GM23338 (cell line): Measurements from ENCODE around the gene LIPM. TPM values are rescaled to one million over a fixed set of nuclear protein-coding genes. Genes with fewer than 3 reads are reported as not detected.

ENCODE experiments used
- ATAC-seq: fragments of 200-7000 bp; cut with Tn5 transposase; 3 replicates; pipeline ENCODE4 v1.9.1; 2020
- DNase-seq: peaks from one replicate; pipeline ENCODE4 v3.0.0-alpha.2; 2015; ENCODE audit warnings: low spot score
- H2AFZ ChIP-seq: fragments of 200-600 bp; sonication (generic); 2 replicates; pipeline ENCODE4 v1.8.0; 2016; ENCODE audit warnings: antibody characterized with exemption, mild to moderate bottlenecking, moderate library complexity
- H3F3A ChIP-seq: fragments of 200-600 bp; sonication (generic); replicated peaks from 2 replicates; pipeline ENCODE4 v1.8.0; 2017; ENCODE audit warnings: antibody characterized with exemption, mixed run types, low read depth
- H3K27ac ChIP-seq: fragments of 200-600 bp; sonication (generic); 2 replicates; pipeline ENCODE4 v1.6.1; 2016; ENCODE audit warnings: low read depth
- H3K27me3 ChIP-seq: fragments of 200-600 bp; sonication (generic); 2 replicates; pipeline ENCODE4 v1.8.0; 2016; ENCODE audit warnings: mild to moderate bottlenecking, mixed run types, moderate library complexity; ENCODE audit not compliant: insufficient read depth
- H3K36me3 ChIP-seq: fragments of 200-600 bp; sonication (generic); 2 replicates; pipeline ENCODE4 v1.8.0; 2016; ENCODE audit warnings: mild to moderate bottlenecking; ENCODE audit not compliant: insufficient read depth
- H3K4me1 ChIP-seq: fragments of 200-600 bp; sonication (generic); 2 replicates; pipeline ENCODE4 v1.8.0; 2016; ENCODE audit warnings: mild to moderate bottlenecking, moderate library complexity; ENCODE audit not compliant: insufficient read depth
- H3K4me2 ChIP-seq: fragments of 200-600 bp; sonication (generic); 2 replicates; pipeline ENCODE4 v1.7.1; 2017; ENCODE audit warnings: mixed run types
- H3K4me3 ChIP-seq: fragments of 200-600 bp; sonication (generic); 2 replicates; pipeline ENCODE4 v1.6.1; 2016; ENCODE audit warnings: mixed run types
- H3K79me2 ChIP-seq: fragments of 200-600 bp; sonication (generic); replicated peaks from 2 replicates; pipeline ENCODE4 v1.8.0; 2017; ENCODE audit warnings: mild to moderate bottlenecking; ENCODE audit not compliant: insufficient read depth
- H3K9me2 ChIP-seq: fragments of 200-600 bp; sonication (generic); 2 replicates; pipeline ENCODE4 v1.8.0; 2017; ENCODE audit not compliant: insufficient read depth
- H4K20me1 ChIP-seq: fragments of 200-600 bp; sonication (generic); replicated peaks from 2 replicates; pipeline ENCODE4 v1.8.0; 2017; ENCODE audit warnings: mild to moderate bottlenecking; ENCODE audit not compliant: insufficient read depth
- H3K27ac Mint-ChIP-seq: 2 replicates; pipeline ENCODE4 v1.8.0; 2020; ENCODE audit warnings: inconsistent platforms, mild to moderate bottlenecking, moderate library complexity, mixed read lengths
- H3K27me3 Mint-ChIP-seq: 3 replicates; pipeline ENCODE4 v1.8.0; 2022; ENCODE audit warnings: low read depth, mild to moderate bottlenecking, moderate library complexity, mixed read lengths, inconsistent platforms; ENCODE audit not compliant: insufficient read depth, poor library complexity
- H3K36me3 Mint-ChIP-seq: 3 replicates; pipeline ENCODE4 v1.8.0; 2021; ENCODE audit warnings: low read depth, mild to moderate bottlenecking, inconsistent platforms, moderate library complexity, mixed read lengths
- H3K4me1 Mint-ChIP-seq: 3 replicates; pipeline ENCODE4 v1.8.0; 2020; ENCODE audit warnings: mild to moderate bottlenecking, inconsistent platforms, mixed read lengths
- H3K4me3 Mint-ChIP-seq: 3 replicates; pipeline ENCODE4 v1.8.0; 2021; ENCODE audit warnings: moderate library complexity, mild to moderate bottlenecking, inconsistent platforms, mixed read lengths
- H3K9me3 Mint-ChIP-seq: 3 replicates; pipeline ENCODE4 v1.8.0; 2020; ENCODE audit warnings: moderate library complexity, mild to moderate bottlenecking, inconsistent platforms, mixed read lengths
- CREB1 ChIP-seq: fragments of 250-450 bp; sonication (Bioruptor Pico); IDR thresholded peaks from 2 replicates; pipeline ENCODE4 v1.5.0; 2020; ENCODE audit warnings: low read depth, mild to moderate bottlenecking, moderate library complexity
- EZH2 ChIP-seq: fragments of 200-600 bp; sonication (generic); IDR thresholded peaks from one replicate; pipeline ENCODE4 v1.8.0; 2017; ENCODE audit warnings: antibody characterized with exemption, mild to moderate bottlenecking, low read depth; ENCODE audit not compliant: unreplicated experiment
- EZH2phosphoT487 ChIP-seq: fragments of 200-600 bp; sonication (generic); IDR thresholded peaks from one replicate; pipeline ENCODE4 v1.8.1; 2018; ENCODE audit warnings: antibody characterized with exemption; ENCODE audit not compliant: unreplicated experiment
- JUNB ChIP-seq: IDR thresholded peaks from one replicate; pipeline ENCODE4 v1.6.1; 2016; ENCODE audit warnings: antibody characterized with exemption; ENCODE audit not compliant: unreplicated experiment
- NANOG ChIP-seq: IDR thresholded peaks from 2 replicates; pipeline ENCODE4 v1.6.1; 2016; ENCODE audit warnings: antibody characterized with exemption, borderline replicate concordance
- POLR2AphosphoS5 ChIP-seq: IDR thresholded peaks from 2 replicates; pipeline ENCODE4 v1.6.1; 2016; ENCODE audit warnings: antibody characterized with exemption, low read depth
- STAT1 ChIP-seq: IDR thresholded peaks from one replicate; pipeline ENCODE4 v1.6.1; 2016; ENCODE audit warnings: antibody characterized with exemption; ENCODE audit not compliant: unreplicated experiment
- ZNF114 ChIP-seq: fragments of 250-450 bp; sonication (Bioruptor Pico); IDR thresholded peaks from 2 replicates; pipeline ENCODE4 v1.5.0; 2020; ENCODE audit warnings: mild to moderate bottlenecking, moderate library complexity
- ZNF331 ChIP-seq: fragments of 250-450 bp; sonication (Bioruptor Pico); IDR thresholded peaks from 2 replicates; pipeline ENCODE4 v1.5.0; 2020; ENCODE audit warnings: low read depth, mild to moderate bottlenecking, moderate library complexity
- polyA plus RNA-seq: library from polyadenylated mRNA; unstranded; fragments of >200 nt; fragmentation: Nextera tagmentation; extraction: Ambion mirVana; gene quantifications from 2 replicates; pipeline ENCODE4 v1.2.1, GENCODE V29; 2016
- total RNA-seq: library from RNA; depleted of rRNA; stranded (reverse); fragments of >200 nt; shearing (Covaris generic); gene quantifications from 2 replicates; pipeline ENCODE4 v1.2.3, GENCODE V29; 2014
- TF ChIP-seq, protein P1 (sequence below): fragments of 250-450 bp; sonication (Bioruptor Pico); IDR thresholded peaks from 2 replicates; pipeline ENCODE4 v1.5.0; 2020; ENCODE audit warnings: mild to moderate bottlenecking, moderate library complexity
- TF ChIP-seq, protein P2 (sequence below): IDR thresholded peaks from one replicate; pipeline ENCODE4 v1.6.1; 2018; ENCODE audit warnings: antibody characterized with exemption; ENCODE audit not compliant: unreplicated experiment
- TF ChIP-seq, protein P3 (sequence below): IDR thresholded peaks from 2 replicates; pipeline ENCODE4 v1.6.1; 2016; ENCODE audit warnings: antibody characterized with exemption
- TF ChIP-seq, protein P4 (sequence below), 2 experiments: fragments of 200-600 bp in 1 of 2; sonication (generic) in 1 of 2; conservative IDR thresholded peaks; 2 replicates each; pipeline versions ENCODE4 v1.5.1 to v1.6.1; 2016 to 2017; ENCODE audit warnings: antibody characterized with exemption in 2 of 2, low read depth in 2 of 2, mild to moderate bottlenecking in 2 of 2, moderate library complexity in 1 of 2

The LIPM gene
- total and polyA plus RNA-seq, 2 experiments from 2014 or later = not detected

DNA sequence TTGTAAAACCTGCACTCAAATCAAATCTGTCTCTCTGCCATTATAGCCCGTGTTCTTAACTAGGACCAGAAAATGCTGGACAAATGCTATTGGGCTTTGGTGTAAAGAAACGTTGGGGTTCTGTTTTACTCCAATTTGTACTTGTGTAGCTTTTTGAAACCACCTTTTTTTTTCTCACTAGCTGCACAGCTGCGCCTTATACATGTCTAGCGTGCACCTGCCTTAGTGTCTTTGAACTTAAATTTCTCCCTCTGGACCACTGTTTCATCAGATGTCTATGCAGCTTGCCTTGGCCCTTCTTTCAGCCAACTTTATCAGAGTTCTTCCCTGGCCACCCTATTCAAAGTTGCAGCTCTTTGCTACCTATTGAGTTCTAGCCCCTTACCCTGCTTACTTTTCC is 7.1 kb downstream of the LIPM start:
- Mint-ChIP-seq H3K4me1 (peaks cover 3% of the 10 kb centered on the region), H3K9me3 (no peaks in the 10 kb centered on the region), H3K27ac (no peak overlapping the region), H3K27me3 (no peaks in the 10 kb centered on the region), H3K36me3 (no peaks in the 10 kb centered on the region), H3K4me3 (no peak overlapping the region)
- H3K27ac ChIP-seq = no peak overlapping the region
- H3K27me3 ChIP-seq = no peaks in the 10 kb centered on the region
- TF ChIP-seq, protein P1, sequence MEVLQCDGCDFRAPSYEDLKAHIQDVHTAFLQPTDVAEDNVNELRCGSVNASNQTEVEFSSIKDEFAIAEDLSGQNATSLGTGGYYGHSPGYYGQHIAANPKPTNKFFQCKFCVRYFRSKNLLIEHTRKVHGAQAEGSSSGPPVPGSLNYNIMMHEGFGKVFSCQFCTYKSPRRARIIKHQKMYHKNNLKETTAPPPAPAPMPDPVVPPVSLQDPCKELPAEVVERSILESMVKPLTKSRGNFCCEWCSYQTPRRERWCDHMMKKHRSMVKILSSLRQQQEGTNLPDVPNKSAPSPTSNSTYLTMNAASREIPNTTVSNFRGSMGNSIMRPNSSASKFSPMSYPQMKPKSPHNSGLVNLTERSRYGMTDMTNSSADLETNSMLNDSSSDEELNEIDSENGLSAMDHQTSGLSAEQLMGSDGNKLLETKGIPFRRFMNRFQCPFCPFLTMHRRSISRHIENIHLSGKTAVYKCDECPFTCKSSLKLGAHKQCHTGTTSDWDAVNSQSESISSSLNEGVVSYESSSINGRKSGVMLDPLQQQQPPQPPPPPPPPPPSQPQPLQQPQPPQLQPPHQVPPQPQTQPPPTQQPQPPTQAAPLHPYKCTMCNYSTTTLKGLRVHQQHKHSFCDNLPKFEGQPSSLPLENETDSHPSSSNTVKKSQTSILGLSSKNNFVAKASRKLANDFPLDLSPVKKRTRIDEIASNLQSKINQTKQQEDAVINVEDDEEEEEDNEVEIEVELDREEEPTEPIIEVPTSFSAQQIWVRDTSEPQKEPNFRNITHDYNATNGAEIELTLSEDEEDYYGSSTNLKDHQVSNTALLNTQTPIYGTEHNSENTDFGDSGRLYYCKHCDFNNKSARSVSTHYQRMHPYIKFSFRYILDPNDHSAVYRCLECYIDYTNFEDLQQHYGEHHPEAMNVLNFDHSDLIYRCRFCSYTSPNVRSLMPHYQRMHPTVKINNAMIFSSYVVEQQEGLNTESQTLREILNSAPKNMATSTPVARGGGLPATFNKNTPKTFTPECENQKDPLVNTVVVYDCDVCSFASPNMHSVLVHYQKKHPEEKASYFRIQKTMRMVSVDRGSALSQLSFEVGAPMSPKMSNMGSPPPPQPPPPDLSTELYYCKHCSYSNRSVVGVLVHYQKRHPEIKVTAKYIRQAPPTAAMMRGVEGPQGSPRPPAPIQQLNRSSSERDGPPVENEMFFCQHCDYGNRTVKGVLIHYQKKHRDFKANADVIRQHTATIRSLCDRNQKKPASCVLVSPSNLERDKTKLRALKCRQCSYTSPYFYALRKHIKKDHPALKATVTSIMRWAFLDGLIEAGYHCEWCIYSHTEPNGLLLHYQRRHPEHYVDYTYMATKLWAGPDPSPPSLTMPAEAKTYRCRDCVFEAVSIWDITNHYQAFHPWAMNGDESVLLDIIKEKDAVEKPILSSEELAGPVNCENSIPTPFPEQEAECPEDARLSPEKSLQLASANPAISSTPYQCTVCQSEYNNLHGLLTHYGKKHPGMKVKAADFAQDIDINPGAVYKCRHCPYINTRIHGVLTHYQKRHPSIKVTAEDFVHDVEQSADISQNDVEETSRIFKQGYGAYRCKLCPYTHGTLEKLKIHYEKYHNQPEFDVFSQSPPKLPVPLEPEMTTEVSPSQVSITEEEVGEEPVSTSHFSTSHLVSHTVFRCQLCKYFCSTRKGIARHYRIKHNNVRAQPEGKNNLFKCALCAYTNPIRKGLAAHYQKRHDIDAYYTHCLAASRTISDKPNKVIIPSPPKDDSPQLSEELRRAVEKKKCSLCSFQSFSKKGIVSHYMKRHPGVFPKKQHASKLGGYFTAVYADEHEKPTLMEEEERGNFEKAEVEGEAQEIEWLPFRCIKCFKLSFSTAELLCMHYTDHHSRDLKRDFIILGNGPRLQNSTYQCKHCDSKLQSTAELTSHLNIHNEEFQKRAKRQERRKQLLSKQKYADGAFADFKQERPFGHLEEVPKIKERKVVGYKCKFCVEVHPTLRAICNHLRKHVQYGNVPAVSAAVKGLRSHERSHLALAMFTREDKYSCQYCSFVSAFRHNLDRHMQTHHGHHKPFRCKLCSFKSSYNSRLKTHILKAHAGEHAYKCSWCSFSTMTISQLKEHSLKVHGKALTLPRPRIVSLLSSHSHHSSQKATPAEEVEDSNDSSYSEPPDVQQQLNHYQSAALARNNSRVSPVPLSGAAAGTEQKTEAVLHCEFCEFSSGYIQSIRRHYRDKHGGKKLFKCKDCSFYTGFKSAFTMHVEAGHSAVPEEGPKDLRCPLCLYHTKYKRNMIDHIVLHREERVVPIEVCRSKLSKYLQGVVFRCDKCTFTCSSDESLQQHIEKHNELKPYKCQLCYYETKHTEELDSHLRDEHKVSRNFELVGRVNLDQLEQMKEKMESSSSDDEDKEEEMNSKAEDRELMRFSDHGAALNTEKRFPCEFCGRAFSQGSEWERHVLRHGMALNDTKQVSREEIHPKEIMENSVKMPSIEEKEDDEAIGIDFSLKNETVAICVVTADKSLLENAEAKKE (CRISPR knock-in tag) = no peak
- no peak for TF ChIP-seq EZH2phosphoT487
- TF ChIP-seq, protein P2, sequence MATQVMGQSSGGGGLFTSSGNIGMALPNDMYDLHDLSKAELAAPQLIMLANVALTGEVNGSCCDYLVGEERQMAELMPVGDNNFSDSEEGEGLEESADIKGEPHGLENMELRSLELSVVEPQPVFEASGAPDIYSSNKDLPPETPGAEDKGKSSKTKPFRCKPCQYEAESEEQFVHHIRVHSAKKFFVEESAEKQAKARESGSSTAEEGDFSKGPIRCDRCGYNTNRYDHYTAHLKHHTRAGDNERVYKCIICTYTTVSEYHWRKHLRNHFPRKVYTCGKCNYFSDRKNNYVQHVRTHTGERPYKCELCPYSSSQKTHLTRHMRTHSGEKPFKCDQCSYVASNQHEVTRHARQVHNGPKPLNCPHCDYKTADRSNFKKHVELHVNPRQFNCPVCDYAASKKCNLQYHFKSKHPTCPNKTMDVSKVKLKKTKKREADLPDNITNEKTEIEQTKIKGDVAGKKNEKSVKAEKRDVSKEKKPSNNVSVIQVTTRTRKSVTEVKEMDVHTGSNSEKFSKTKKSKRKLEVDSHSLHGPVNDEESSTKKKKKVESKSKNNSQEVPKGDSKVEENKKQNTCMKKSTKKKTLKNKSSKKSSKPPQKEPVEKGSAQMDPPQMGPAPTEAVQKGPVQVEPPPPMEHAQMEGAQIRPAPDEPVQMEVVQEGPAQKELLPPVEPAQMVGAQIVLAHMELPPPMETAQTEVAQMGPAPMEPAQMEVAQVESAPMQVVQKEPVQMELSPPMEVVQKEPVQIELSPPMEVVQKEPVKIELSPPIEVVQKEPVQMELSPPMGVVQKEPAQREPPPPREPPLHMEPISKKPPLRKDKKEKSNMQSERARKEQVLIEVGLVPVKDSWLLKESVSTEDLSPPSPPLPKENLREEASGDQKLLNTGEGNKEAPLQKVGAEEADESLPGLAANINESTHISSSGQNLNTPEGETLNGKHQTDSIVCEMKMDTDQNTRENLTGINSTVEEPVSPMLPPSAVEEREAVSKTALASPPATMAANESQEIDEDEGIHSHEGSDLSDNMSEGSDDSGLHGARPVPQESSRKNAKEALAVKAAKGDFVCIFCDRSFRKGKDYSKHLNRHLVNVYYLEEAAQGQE = no peak
- TF ChIP-seq NANOG = no peak
- no peak for TF ChIP-seq JUNB
- TF ChIP-seq EZH2 = no peak
- TF ChIP-seq, protein P3, sequence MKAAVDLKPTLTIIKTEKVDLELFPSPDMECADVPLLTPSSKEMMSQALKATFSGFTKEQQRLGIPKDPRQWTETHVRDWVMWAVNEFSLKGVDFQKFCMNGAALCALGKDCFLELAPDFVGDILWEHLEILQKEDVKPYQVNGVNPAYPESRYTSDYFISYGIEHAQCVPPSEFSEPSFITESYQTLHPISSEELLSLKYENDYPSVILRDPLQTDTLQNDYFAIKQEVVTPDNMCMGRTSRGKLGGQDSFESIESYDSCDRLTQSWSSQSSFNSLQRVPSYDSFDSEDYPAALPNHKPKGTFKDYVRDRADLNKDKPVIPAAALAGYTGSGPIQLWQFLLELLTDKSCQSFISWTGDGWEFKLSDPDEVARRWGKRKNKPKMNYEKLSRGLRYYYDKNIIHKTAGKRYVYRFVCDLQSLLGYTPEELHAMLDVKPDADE = no peak
- no peak for TF ChIP-seq STAT1
- TF ChIP-seq CREB1 (CRISPR knock-in tag) = no peak
- no peak for TF ChIP-seq ZNF331 (CRISPR knock-in tag)
- no peak for TF ChIP-seq ZNF114 (CRISPR knock-in tag)
- TF ChIP-seq POLR2AphosphoS5 = no peak
- TF ChIP-seq, protein P4, sequence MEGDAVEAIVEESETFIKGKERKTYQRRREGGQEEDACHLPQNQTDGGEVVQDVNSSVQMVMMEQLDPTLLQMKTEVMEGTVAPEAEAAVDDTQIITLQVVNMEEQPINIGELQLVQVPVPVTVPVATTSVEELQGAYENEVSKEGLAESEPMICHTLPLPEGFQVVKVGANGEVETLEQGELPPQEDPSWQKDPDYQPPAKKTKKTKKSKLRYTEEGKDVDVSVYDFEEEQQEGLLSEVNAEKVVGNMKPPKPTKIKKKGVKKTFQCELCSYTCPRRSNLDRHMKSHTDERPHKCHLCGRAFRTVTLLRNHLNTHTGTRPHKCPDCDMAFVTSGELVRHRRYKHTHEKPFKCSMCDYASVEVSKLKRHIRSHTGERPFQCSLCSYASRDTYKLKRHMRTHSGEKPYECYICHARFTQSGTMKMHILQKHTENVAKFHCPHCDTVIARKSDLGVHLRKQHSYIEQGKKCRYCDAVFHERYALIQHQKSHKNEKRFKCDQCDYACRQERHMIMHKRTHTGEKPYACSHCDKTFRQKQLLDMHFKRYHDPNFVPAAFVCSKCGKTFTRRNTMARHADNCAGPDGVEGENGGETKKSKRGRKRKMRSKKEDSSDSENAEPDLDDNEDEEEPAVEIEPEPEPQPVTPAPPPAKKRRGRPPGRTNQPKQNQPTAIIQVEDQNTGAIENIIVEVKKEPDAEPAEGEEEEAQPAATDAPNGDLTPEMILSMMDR (conservative IDR thresholded peaks at IDR 0.05; ENCODE audit: low read depth in 2 of 2) = no peak
- H3K4me1 ChIP-seq = no peaks in the 10 kb centered on the region
- H4K20me1 ChIP-seq = no peaks in the 10 kb centered on the region
- no peaks in the 10 kb centered on the region for H3K9me2 ChIP-seq
- H2AFZ ChIP-seq = no peak overlapping the region
- H3K79me2 ChIP-seq = no peaks in the 10 kb centered on the region
- no peak overlapping the region for H3K4me2 ChIP-seq
- ATAC-seq (no peak), DNase-seq (no peak)
- H3F3A ChIP-seq = no peaks in the 10 kb centered on the region
- no peaks in the 10 kb centered on the region for H3K36me3 ChIP-seq
- no peak overlapping the region for H3K4me3 ChIP-seq
